Raji (cell line): ENCODE measurements around the gene TECPR1.

Source experiments
- POLR2A ChIP-seq: IDR thresholded peaks from 2 replicates; pipeline ENCODE4 v1.6.1; 2011; ENCODE audit warnings: low read depth, low read length, control low read depth; ENCODE audit not compliant: insufficient read depth

The TECPR1 gene

DNA sequence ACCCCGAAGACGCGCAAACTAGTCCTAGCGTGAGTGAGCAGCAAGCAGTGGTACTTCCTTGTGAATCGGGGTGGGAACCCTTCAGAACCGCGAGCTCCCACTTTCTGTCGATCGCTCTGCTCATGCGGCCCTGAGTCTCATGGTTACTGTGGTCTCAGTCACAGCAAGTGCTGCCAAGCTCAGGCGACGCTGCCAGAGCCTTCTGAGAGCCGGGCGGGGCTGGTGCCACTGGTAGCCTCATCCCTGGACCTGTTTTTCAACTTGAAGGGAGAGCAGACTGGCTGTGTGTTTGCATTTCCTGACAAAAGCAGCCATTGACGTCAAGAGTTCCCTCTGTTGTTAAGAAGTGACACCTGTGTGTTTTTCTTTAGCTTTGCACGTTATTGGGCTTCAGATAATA is 73.7 kb downstream of the TECPR1 start:
- no peak for TF ChIP-seq POLR2A

DNA sequence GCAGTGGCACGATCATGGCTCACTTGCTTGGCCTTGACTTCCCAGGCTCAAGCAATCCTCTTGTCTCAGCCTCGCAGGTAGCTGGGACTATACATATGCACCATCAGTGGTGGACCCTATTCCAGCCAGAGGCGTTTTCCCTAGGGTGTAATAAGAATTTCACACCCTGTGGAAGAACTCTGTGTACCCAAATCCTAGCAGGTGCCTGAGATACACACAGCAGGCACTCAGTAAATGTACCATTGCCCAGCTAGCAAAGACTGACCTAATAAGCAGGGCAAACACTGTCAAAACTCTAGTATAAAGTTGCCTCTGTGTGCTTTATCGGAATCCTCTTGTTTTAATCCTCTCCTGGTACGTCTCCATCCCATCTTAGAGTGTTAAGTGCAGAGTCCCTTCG is 74.5 kb downstream of the TECPR1 start:
- TF ChIP-seq POLR2A, result no peak

DNA sequence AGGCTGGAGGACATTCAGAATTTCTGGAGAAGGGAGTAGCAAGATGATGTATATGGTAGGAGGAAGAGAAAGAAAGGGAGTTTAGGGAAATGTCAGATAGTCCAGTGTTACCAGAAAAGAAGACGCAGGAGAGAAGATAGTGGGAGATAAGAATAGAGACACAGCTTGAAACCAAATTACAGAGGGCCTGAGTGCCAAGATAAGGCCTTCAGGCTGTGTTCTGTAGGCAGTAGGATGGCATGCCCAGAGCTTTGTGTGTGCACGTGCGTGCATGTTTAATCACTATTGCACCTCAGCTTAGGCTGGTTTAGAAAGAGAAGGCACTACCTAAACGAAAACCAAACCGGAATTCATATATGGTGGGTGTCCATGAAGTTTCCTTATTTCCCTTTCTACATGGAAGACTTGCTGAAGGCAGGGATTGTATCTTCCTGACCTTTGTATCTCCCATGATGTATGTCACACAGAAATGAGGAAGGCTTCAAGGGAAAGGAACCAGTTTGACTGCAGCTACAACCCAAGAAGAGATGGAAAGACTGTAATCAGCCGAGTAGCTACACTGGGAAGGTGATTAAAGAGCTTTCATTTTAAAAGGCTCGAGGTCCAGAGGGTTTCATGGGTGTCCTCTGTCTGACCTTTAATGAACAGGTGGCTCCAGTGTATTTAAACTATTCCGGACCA is 76.6 kb downstream of the TECPR1 start:
- no peak for TF ChIP-seq POLR2A

DNA sequence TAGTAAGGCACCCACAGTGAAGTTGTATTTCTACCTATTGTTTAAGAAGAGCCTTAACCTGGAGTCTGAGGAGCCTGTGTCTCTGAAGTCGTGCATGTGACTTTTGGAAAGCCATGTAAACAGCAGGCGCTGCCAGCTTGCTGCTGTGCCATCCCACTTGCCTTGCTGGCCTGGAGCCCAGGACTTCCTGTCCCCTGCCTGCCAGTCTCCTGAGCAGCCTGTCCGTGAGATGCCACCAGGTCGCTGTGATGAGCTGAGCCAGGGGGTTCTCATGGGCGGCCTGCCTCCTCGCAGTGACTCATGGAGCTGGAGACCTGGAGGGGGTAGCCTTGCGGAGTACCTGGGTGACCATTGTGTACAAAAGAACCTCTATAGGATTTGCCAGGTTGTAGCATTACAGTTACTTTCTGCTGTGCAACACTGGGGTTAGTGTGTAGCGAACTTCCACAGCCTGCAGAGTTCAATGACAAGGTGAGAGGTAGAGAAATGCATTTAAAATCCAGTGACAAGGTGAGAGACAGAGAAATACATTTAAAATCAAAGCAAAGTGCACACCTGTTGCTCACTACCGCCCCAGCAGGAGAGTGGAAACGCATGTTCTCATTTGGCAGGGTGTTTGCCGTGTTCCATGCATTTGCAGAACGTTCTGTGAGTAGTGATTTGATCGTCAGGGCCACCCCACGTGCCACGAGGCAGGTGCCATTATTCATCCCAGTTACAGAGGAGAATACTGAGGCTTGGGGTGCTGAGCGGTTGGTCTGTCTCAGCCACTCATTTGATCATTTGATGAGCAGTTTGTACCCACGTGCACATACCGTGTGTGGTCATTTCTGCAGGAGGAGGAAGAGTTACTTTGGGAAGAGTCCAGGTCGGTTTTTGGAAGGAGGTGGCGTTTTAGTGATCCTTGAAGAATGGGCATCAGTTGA is 77.4 kb downstream of the TECPR1 start:
- TF ChIP-seq POLR2A, result no peak

DNA sequence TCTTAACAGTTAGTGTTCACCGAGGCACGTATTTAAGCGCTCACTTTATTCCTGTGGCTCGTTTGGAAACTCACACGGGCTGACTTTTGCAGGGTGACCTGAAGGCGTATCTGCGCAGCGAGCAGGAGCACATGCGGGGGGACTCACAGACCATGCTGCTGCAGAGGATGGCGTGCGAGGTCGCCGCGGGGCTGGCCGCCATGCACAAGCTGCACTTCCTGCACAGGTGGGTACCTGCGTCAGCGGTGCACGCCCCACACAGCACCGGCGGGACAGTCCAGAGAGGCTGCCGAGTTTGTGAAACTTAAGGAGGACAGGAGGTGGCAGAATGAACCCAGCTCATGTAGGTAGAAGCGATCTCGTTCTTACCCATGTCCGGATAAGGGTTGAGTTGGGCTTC is 80.6 kb downstream of the TECPR1 start:
- TF ChIP-seq POLR2A, result no peak

DNA sequence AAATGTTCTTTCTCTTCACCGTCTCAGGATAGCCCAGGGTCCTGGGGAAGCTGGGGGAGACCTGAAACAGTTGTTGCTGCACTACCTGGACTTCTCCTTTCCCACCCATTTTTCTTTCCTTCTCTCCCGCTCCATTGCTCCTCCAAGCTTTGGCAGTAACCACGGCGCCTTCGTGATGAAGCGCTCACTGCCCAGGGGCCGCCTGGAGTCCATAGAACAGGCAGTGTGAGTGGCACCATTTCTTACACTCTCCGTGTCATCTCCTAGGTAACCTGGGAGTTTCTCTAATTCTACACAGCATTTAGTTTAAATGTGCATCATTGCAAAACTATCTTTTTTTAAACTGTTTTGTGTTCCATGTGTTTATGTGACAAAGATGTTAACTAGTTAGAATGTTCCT is 81.1 kb downstream of the TECPR1 start:
- TF ChIP-seq POLR2A, result no peak

DNA sequence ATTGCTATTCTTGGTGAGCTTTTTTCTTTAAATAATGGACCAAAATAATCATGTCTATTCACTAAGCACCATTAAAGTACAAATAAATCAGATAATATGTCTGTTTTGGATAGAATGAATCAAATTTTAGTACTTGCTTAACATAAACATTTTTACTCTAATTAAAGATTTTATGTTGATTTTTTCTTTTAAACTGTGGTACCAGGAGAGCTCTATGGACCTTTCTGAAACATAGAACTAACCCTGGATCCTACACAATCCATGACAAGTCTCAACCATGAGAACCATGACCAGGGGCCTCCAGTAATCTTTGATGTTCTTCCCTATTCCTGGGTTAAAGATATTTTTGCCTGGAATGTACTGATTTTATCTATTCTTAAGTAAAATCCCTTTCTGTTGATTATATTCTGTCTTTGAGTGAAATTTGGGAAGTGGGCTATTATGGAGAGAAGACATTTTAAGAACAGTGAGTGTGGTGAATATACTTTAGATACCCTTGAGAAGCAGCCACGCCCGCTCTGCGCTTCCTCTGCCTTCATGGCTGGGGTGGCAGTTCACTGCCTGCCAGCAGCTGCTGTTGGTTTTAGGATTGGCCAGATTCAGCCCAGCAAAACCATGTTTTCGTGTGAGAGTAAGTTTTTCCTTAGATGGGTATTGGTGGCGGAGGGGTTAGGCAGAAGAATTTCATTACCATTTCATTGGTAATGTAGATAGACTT is 83.0 kb downstream of the TECPR1 start:
- no peak for TF ChIP-seq POLR2A

DNA sequence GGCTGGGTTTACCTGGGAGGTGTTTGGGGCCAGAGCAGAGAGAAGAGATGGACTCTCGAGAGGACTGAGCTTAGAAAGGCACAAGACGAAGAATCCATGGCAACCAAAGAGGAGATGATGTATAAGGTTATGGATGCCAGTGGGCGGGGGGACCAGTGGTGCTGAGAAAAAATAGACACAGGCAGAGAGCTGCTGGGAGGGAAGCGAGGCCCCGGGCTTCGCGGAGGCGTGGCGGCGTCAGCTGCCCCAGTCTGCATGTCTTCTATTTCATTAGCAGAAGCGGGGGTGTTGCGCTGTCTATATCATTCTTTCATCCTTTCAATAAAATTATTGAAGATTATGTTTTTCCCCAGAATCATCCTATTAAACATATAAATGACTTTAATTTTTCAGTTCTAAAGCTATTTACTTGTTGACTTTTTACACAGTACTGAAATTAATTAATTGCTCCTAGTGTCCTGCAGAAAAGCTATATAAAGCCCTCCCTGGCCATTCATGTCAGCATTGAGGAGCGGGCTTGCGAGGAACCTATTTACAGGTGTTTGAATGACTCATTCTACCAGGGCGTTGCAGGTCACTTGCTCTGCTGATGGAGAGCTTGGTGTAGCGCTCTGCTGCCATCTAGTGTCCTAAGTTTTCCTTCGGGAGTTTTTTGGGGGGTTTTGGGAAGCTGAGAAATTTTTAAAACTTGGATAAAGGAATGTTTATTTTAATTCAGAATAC is 83.7 kb downstream of the TECPR1 start:
- no peak for TF ChIP-seq POLR2A

DNA sequence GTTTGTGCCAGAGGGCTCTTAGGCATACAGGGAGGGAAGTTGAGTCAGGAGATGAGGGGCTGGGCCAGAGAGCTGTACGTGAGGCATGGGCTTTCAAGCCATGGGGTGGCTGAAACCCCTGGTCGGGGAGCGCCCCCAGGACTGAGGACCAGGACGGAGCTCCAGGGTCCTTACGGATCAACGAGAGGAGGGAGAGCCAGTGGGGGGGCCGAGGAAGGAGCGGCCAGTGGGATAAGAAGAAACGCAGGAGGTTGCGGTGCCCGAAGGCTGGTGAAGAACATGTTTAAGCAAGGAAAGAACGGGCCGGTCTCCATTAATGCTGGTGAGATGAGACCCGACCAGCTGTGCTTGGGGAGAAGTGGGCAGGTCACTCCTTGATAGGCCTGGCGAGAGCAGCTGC is 84.4 kb downstream of the TECPR1 start:
- no peak for TF ChIP-seq POLR2A

DNA sequence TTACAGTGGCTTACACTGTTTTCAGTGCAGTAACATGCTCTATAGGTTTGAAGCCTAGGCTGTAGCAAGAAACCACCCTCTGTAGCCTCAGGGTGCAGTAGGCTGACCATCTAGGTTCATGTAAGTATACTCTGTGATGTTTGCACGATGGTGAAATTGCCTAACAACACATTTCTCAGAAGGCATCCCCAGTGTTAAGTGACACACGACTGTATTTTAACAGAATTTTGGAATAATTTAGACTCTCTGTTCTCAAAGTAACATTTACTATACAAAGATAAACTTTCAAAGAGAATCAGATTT is 85.4 kb downstream of the TECPR1 start:
- no peak for TF ChIP-seq POLR2A

DNA sequence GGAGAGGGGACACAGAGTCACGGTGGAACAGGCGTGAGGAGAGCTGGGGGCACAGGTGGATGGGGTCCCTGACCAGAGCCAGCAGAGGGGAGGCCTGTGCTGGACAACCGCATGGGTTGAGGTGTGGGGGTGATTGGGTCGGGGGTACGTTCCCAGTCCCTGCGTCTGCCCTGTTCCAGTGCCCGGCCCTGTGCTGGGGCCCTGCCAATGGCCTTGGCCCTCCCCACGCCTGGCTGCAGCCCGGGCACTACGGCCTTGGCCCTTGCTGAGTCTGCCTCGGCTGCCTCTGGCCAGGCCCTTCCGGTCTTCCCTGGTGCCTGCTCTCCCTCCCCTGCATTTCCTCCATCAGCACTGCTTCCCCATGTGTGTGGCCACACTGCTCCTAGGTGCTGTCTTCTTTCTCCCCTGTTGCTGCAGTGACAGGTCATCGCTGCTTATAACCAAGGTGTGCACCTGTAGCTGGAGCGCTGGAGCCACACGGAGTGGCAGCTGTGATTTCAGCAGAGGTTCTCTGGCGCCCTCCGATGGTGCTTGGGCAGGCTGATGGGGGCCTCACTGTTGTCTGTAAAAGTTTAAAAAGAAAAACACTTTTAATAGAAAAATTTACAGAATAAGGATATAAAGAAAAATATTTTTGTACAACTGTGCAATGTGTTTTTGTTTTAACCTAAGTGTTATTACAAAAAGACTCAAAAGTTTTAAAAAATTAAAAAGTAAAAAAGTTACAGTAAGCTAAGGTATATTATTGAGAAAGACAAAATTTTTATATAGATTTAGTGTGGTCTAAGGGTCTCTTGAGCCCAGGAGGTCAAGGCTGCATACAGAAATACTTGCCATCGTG is 86.0 kb downstream of the TECPR1 start:
- no peak for TF ChIP-seq POLR2A
